Right ventricle myocardium inferior (tissue), 1 donor: ENCODE measurements around the gene CDX1. TPM values are rescaled to one million over a fixed set of nuclear protein-coding genes. Genes with fewer than 3 reads are reported as not detected.

Source experiments
- total RNA-seq: library from RNA; stranded (reverse); fragmentation: NEBNext Ultra II Directional; extraction: Animal tissue kit (Norgen Biotek cat#: 25700); gene quantifications from one replicate; pipeline ENCODE4 v1.2.1, GENCODE V29; 2021
- donor health status: DM: no; HTN: yes; CAD: no; lungs with severe emphysema.

CDX1 gene
- total RNA-seq, 1 donor from 2014 or later = not detected

Other genes starting within 250 kb of the CDX1 start
- 0.05 TPM for gene PDE6A, start 222.0 kb upstream of the CDX1 start, total RNA-seq
- 4.3 TPM for gene SLC26A2, start 206.0 kb upstream of the CDX1 start, total RNA-seq
- 2.4 TPM for gene TIGD6, start 166.1 kb upstream of the CDX1 start, total RNA-seq
- 14.6 TPM for gene HMGXB3, start 166.0 kb upstream of the CDX1 start, total RNA-seq
- 21.9 TPM for gene CSF1R, start 80.2 kb upstream of the CDX1 start, total RNA-seq
- gene PDGFRB, start 10.9 kb upstream of the CDX1 start, total RNA-seq = 57.2 TPM
- gene SLC6A7, start 23.3 kb downstream of the CDX1 start, total RNA-seq = not detected
- 17.0 TPM for gene CAMK2A, start 123.0 kb downstream of the CDX1 start, total RNA-seq
- 0.65 TPM for gene ARSI, start 136.1 kb downstream of the CDX1 start, total RNA-seq
- 17.8 TPM for gene TCOF1, start 190.9 kb downstream of the CDX1 start, total RNA-seq
- gene CD74, start 246.1 kb downstream of the CDX1 start, total RNA-seq = 327 TPM